Progenitor cell of endocrine pancreas (in vitro differentiated cells): ENCODE measurements around the gene CRISPLD2. TPM values are rescaled to one million over a fixed set of nuclear protein-coding genes. Genes with fewer than 3 reads are reported as not detected.

Experiments used
- DNase-seq: peaks from one replicate; pipeline ENCODE4 v3.0.0; 2021; ENCODE audit warnings: low spot score; ENCODE audit not compliant: unreplicated experiment
- H3K27ac Mint-ChIP-seq: 2 replicates; pipeline ENCODE4 v1.8.0; 2021; ENCODE audit warnings: mild to moderate bottlenecking, moderate library complexity, mixed read lengths
- H3K27me3 Mint-ChIP-seq: 2 replicates; pipeline ENCODE4 v1.8.0; 2021; ENCODE audit warnings: mixed read lengths
- H3K36me3 Mint-ChIP-seq: 2 replicates; pipeline ENCODE4 v1.8.0; 2022; ENCODE audit warnings: mixed read lengths; ENCODE audit not compliant: insufficient read depth
- H3K4me1 Mint-ChIP-seq: 2 replicates; pipeline ENCODE4 v1.8.0; 2021; ENCODE audit warnings: low read depth, mixed read lengths
- H3K4me3 Mint-ChIP-seq: 2 replicates; pipeline ENCODE4 v1.8.0; 2021; ENCODE audit warnings: low read depth, mild to moderate bottlenecking, moderate library complexity, mixed read lengths
- H3K9me3 Mint-ChIP-seq: 2 replicates; pipeline ENCODE4 v1.8.0; 2021; ENCODE audit warnings: low read depth, mixed read lengths
- total RNA-seq: library from RNA; stranded (reverse); gene quantifications from 2 replicates; pipeline ENCODE4 v1.2.1, GENCODE V29; 2021
- TF ChIP-seq, protein P1 (sequence below): fragments of 200-600 bp; sonication (generic); IDR thresholded peaks from one replicate; pipeline ENCODE4 v1.5.0; 2021; ENCODE audit warnings: antibody characterized with exemption, mild to moderate bottlenecking; ENCODE audit not compliant: unreplicated experiment

The CRISPLD2 gene
- total RNA-seq, 1 donor from 2014 or later: 11.0 TPM

DNA sequence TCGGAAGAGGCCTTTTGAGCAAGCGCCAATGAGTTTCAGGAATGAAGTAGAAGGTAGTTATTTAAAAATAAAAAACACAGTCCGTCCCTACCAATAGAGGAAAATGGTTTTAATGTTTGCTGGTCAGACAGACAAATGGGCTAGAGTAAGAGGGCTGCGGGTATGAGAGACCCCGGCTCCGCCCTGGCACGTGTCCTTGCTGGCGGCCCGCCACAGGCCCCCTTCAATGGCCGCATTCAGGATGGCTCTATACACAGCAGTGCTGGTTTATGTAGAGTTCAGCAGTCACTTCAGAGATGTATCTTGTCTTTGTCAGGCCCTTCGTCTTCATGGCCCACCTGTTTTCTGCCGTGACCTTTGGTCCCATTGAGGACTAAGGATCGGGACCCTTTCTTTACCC is 87.3 kb downstream of the CRISPLD2 start:
- Mint-ChIP-seq H3K4me1 (no peaks in the 10 kb centered on the region), H3K27me3 (no peaks in the 10 kb centered on the region), H3K36me3 (peaks cover 2% of the 10 kb centered on the region), H3K27ac (no peak overlapping the region), H3K9me3 (no peaks in the 10 kb centered on the region), H3K4me3 (no peak overlapping the region)
- TF ChIP-seq, protein P1, sequence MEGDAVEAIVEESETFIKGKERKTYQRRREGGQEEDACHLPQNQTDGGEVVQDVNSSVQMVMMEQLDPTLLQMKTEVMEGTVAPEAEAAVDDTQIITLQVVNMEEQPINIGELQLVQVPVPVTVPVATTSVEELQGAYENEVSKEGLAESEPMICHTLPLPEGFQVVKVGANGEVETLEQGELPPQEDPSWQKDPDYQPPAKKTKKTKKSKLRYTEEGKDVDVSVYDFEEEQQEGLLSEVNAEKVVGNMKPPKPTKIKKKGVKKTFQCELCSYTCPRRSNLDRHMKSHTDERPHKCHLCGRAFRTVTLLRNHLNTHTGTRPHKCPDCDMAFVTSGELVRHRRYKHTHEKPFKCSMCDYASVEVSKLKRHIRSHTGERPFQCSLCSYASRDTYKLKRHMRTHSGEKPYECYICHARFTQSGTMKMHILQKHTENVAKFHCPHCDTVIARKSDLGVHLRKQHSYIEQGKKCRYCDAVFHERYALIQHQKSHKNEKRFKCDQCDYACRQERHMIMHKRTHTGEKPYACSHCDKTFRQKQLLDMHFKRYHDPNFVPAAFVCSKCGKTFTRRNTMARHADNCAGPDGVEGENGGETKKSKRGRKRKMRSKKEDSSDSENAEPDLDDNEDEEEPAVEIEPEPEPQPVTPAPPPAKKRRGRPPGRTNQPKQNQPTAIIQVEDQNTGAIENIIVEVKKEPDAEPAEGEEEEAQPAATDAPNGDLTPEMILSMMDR: no peak
- DNase-seq: no peak

DNA sequence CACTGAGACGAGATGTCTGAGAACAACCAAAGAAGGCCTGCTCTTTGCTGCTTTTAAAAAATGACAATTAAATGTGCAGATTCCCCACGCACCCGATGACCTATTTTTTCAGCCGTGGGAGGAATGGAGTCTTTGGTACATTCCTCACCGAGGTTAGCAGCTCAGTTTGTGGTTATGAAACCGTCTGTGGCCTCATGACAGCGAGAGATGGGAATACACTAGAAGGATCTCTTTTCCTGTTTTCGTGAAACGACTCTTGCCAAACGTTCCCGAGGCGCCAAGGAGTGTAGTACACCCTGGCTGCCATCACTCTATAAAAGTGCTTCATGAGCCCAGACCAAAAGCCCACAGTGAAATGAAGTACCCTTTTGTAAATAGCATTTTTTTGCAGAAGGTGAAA is 87.8 kb downstream of the CRISPLD2 start:
- H3K27ac Mint-ChIP-seq: no peak overlapping the region
- no peak overlapping the region for H3K4me3 Mint-ChIP-seq
- no peaks in the 10 kb centered on the region for H3K4me1 Mint-ChIP-seq
- no peaks in the 10 kb centered on the region for H3K27me3 Mint-ChIP-seq
- TF ChIP-seq, protein P1: no peak
- DNase-seq: no peak
- no peaks in the 10 kb centered on the region for H3K9me3 Mint-ChIP-seq
- H3K36me3 Mint-ChIP-seq: peaks cover 2% of the 10 kb centered on the region

DNA sequence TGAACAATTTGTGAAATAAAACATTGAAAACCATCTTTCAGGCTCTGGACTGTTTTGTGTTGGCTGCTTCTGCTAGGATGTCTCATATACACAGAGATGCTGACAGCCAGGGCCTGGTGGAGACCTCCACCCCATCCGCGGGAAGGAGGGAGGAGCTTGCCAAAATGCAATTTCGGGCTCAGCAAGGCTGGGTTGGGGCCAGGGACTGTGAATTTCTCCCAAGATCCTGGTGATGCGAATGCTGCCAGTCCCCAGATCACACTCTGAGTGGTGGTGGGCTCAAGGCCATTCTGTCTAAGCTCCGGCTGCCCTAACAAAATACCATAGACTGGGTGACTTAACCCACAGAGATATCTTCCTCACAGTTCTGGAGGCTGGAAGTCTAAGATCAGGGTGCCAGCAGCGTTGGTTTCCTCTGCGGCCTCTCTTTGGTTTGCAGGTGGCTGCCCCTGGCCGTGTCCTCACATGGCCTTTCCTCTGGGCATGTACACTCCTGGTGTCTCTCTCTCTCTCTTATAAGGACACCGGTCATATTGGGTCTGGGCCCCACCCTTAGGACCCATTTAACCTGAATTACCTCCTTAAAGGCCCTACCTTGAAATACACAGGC is 89.8 kb downstream of the CRISPLD2 start:
- DNase-seq: no peak
- H3K36me3 Mint-ChIP-seq: peaks cover 1% of the 10 kb centered on the region
- H3K27me3 Mint-ChIP-seq: peaks cover 3% of the 10 kb centered on the region
- H3K9me3 Mint-ChIP-seq: no peaks in the 10 kb centered on the region
- TF ChIP-seq, protein P1: no peak
- no peak overlapping the region for H3K27ac Mint-ChIP-seq
- no peaks in the 10 kb centered on the region for H3K4me1 Mint-ChIP-seq
- no peak overlapping the region for H3K4me3 Mint-ChIP-seq

DNA sequence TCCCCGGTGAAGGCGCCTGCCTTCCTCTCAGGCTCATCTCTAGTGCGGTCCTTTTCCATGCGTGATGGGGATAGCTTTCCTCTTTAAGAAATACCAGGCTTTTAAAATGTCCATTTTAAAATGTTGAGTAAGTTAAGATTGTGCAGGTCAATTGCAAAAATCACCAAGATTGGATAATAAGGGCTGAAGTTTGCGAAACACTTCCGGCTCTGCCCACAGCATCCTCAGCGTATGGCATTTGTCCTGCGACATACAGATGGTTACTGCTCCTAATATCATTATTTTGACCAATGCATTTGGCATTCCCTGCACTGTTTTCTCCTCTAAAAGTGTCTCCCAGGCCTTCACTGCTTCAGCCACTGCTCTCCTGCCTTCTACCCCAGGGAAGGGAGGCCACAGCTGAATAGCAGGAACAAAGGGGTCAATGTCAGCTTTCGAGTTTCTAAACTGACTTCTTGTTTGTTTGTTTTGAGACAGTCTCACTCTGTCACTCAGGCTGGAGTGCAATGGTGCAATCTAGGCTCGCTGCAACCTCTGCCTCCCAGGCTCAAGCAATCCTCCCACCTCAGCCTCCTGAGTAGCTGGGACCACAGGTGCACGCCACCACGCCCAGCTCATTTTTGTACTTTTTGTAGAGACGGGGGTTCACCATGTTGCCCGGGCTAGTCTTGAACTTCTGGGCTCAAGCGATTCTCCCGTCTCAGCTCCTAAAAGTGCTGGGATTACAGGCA is 91.9 kb downstream of the CRISPLD2 start:
- no peak for DNase-seq
- Mint-ChIP-seq H3K9me3 (no peaks in the 10 kb centered on the region), H3K4me3 (no peak overlapping the region), H3K27ac (no peak overlapping the region), H3K27me3 (peaks cover 16% of the 10 kb centered on the region), H3K4me1 (no peaks in the 10 kb centered on the region), H3K36me3 (peaks cover 1% of the 10 kb centered on the region)
- TF ChIP-seq, protein P1: no peak

DNA sequence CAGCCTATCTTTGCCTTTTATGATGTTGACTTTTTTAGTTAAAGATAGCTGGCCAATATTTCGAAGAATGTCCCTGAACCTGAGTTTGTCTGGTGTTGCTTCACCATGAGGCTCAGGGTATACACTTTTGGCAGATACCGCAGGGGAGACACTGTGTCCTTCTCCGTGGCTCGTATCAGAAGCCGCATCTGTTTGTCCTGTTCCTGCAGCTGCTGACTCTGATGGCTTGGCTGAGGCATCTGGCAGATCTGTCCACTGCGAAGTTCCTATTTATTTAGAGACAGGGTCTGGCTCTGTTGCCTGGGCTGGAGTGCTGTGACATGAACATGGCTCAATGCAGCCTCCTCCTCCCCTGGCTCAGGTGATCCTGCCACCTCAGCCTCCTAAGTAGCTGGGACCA is 93.5 kb downstream of the CRISPLD2 start:
- no peaks in the 10 kb centered on the region for H3K4me1 Mint-ChIP-seq
- H3K27ac Mint-ChIP-seq: no peak overlapping the region
- no peaks in the 10 kb centered on the region for H3K9me3 Mint-ChIP-seq
- DNase-seq: no peak
- H3K36me3 Mint-ChIP-seq: no peaks in the 10 kb centered on the region
- peaks cover 30% of the 10 kb centered on the region for H3K27me3 Mint-ChIP-seq
- H3K4me3 Mint-ChIP-seq: no peak overlapping the region
- TF ChIP-seq, protein P1: no peak
